ENCODE results near the gene RNU4-1.

Gene RNU4-1

GRCh38 chr12:120332523-120332922, 39.5 kb upstream of the RNU4-1 start:
- no peak overlapping the region for H3K4me3 ChIP-seq (ENCODE audit: low read depth, low read length)
- DNase-seq = no peak
- H3K36me3 ChIP-seq = no peaks in the 10 kb centered on the region
- peaks cover 5% of the 10 kb centered on the region; the same call in 1 of the 2 replicates for H3K9me3 ChIP-seq
- H3K4me1 ChIP-seq = no peaks in the 10 kb centered on the region
- no peaks in the 10 kb centered on the region for H3K27me3 ChIP-seq
- no peak for TF ChIP-seq CTCF (IDR thresholded peaks at IDR 0.05; ENCODE audit: low read depth, low read length)

- TF ChIP-seq CTCF (IDR thresholded peaks at IDR 0.05; ENCODE audit: low read depth, low read length) = no peak
- no peak for DNase-seq
- Histone ChIP-seq H3K4me3 (ENCODE audit: low read depth, low read length) (no peak overlapping the region), H3K27me3 (no peaks in the 10 kb centered on the region), H3K36me3 (no peaks in the 10 kb centered on the region), H3K9me3 (peaks cover 3% of the 10 kb centered on the region; the same call in 1 of the 2 replicates), H3K4me1 (no peaks in the 10 kb centered on the region)
Observed at GRCh38 chr12:120332041-120332440, 39.0 kb upstream of the RNU4-1 start.

- no peak for TF ChIP-seq CTCF (IDR thresholded peaks at IDR 0.05; ENCODE audit: low read depth, low read length)
- no peaks in the 10 kb centered on the region for H3K27me3 ChIP-seq
- no peaks in the 10 kb centered on the region for H3K9me3 ChIP-seq
- no peaks in the 10 kb centered on the region for H3K4me1 ChIP-seq
- H3K4me3 ChIP-seq (ENCODE audit: low read depth, low read length) = no peak overlapping the region
- H3K36me3 ChIP-seq = no peaks in the 10 kb centered on the region
- no peak for DNase-seq
Observed at GRCh38 chr12:120331390-120331789, 38.4 kb upstream of the RNU4-1 start.

GRCh38 chr12:120328228-120328627, 35.2 kb upstream of the RNU4-1 start:
- Histone ChIP-seq H3K9me3 (no peaks in the 10 kb centered on the region), H3K4me1 (no peaks in the 10 kb centered on the region)

GRCh38 chr12:120327593-120327992, 34.6 kb upstream of the RNU4-1 start, which contains the start of gene PLA2G1B:
Gene PLA2G1B, minus strand, starts transcription at chr12:120327779. Its CDS starts 26 bp downstream, at chr12:120327753.
- H3K27me3 ChIP-seq = no peaks in the 10 kb centered on the region
- no peaks in the 10 kb centered on the region for H3K4me1 ChIP-seq
- H3K36me3 ChIP-seq = no peaks in the 10 kb centered on the region
- no peak for TF ChIP-seq CTCF (IDR thresholded peaks at IDR 0.05; ENCODE audit: low read depth, low read length)
- no peak for DNase-seq
- no peaks in the 10 kb centered on the region for H3K9me3 ChIP-seq
- H3K4me3 ChIP-seq (ENCODE audit: low read depth, low read length) = no peak within 1 kb of the TSS

More at GRCh38 chr12:120328228-120328627, 35.2 kb upstream of the RNU4-1 start:
- Histone ChIP-seq H3K4me3 (ENCODE audit: low read depth, low read length) (no peak overlapping the region), H3K27me3 (no peaks in the 10 kb centered on the region), H3K36me3 (no peaks in the 10 kb centered on the region)
- no peak for DNase-seq
- no peak for TF ChIP-seq CTCF (IDR thresholded peaks at IDR 0.05; ENCODE audit: low read depth, low read length)

GRCh38 chr12:120324841-120325417, 31.9 kb upstream of the RNU4-1 start:
- no peaks in the 10 kb centered on the region for H3K27me3 ChIP-seq
- no peaks in the 10 kb centered on the region for H3K4me1 ChIP-seq
- H3K36me3 ChIP-seq = no peaks in the 10 kb centered on the region
- H3K9me3 ChIP-seq = no peaks in the 10 kb centered on the region
- no peak for DNase-seq
- H3K4me3 ChIP-seq (ENCODE audit: low read depth, low read length) = no peak overlapping the region
- TF ChIP-seq CTCF (IDR thresholded peaks at IDR 0.05; ENCODE audit: low read depth, low read length) = no peak
